Neural crest cell (in vitro differentiated cells): ENCODE results near the gene ZNF23. TPM values are rescaled to one million over a fixed set of nuclear protein-coding genes. Genes with fewer than 3 reads are reported as not detected.

Experiments
- DNase-seq: peaks from one replicate; pipeline ENCODE4 v3.0.0; 2021; ENCODE audit warnings: low read depth, mixed read lengths, low spot score
- H3K27ac Mint-ChIP-seq: one replicate; pipeline ENCODE4 v1.8.0; 2021; ENCODE audit warnings: mild to moderate bottlenecking, mixed read lengths; ENCODE audit not compliant: unreplicated experiment
- H3K27me3 Mint-ChIP-seq: 2 replicates; pipeline ENCODE4 v1.8.0; 2021; ENCODE audit warnings: low read depth, mild to moderate bottlenecking, mixed read lengths
- H3K36me3 Mint-ChIP-seq: 2 replicates; pipeline ENCODE4 v1.8.0; 2021; ENCODE audit warnings: low read depth, mild to moderate bottlenecking, mixed read lengths
- H3K4me1 Mint-ChIP-seq: 2 replicates; pipeline ENCODE4 v1.8.0; 2021; ENCODE audit warnings: mixed read lengths
- H3K4me3 Mint-ChIP-seq: one replicate; pipeline ENCODE4 v1.8.0; 2021; ENCODE audit warnings: mild to moderate bottlenecking, mixed read lengths
- H3K9me3 Mint-ChIP-seq: 2 replicates; pipeline ENCODE4 v1.8.0; 2021; ENCODE audit warnings: mixed read lengths
- total RNA-seq: library from RNA; stranded (reverse); gene quantifications from 2 replicates; pipeline ENCODE4 v1.2.1, GENCODE V29; 2021
- TF ChIP-seq, protein P1 (sequence below): fragments of 200-600 bp; sonication (generic); conservative IDR thresholded peaks from 2 replicates; pipeline ENCODE4 v1.5.0; 2021; ENCODE audit warnings: antibody characterized with exemption, mild to moderate bottlenecking

ZNF23 gene
- total RNA-seq, 1 donor from 2014 or later, result 14.2 TPM

DNA sequence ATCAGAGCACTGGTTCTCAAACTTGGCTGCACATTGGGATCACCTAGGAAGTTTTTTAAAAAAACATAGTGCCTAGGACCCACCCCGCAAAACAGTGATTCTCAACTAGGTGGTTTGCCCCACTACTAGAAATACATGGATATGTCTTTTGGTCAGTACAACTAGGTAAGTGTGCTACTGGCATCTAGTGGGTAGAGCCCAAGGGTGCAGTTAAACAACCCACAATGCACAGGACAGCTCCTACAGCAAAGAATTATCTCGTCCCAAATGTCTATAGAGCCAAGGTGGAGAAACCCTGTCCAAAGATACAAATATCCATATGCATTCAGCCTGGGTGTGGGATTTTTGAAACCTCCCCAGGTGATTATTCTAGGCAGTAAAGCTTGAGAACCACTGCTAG is 38.9 kb upstream of the ZNF23 start:
- TF ChIP-seq, protein P1, sequence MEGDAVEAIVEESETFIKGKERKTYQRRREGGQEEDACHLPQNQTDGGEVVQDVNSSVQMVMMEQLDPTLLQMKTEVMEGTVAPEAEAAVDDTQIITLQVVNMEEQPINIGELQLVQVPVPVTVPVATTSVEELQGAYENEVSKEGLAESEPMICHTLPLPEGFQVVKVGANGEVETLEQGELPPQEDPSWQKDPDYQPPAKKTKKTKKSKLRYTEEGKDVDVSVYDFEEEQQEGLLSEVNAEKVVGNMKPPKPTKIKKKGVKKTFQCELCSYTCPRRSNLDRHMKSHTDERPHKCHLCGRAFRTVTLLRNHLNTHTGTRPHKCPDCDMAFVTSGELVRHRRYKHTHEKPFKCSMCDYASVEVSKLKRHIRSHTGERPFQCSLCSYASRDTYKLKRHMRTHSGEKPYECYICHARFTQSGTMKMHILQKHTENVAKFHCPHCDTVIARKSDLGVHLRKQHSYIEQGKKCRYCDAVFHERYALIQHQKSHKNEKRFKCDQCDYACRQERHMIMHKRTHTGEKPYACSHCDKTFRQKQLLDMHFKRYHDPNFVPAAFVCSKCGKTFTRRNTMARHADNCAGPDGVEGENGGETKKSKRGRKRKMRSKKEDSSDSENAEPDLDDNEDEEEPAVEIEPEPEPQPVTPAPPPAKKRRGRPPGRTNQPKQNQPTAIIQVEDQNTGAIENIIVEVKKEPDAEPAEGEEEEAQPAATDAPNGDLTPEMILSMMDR, result no peak
- H3K4me1 Mint-ChIP-seq, result peaks cover 7% of the 10 kb centered on the region
- H3K9me3 Mint-ChIP-seq, result no peaks in the 10 kb centered on the region
- no peak overlapping the region for H3K27ac Mint-ChIP-seq
- no peak for DNase-seq
- peaks cover 41% of the 10 kb centered on the region for H3K27me3 Mint-ChIP-seq
- no peak overlapping the region for H3K4me3 Mint-ChIP-seq
- no peaks in the 10 kb centered on the region for H3K36me3 Mint-ChIP-seq

DNA sequence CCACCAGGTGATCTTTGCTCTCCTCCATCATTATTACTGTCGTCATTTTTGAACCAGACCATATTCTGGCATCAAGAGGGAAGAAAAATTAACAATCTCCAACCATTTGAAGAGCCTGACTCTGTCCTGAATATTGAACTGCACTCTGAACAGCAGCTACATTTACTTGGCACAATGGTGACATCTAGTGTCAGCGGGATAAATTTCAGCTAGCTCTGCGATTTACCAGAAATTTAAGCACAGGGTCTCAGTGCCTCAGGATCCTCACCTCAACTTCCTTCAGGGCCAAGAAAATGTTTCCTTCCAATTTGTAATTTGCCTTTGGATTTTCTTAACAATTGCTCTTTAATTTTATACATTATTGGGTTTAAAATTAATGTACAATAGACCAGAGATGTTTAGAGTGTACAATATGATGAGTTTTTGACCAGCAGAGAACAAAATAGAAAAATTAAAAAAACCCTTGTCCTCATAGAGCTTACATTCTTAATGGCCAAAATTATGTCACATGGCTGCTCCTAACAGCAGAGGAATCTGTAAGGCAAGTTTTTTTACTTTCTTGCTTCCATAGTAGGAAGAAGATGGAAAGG is 37.8 kb upstream of the ZNF23 start:
- Mint-ChIP-seq H3K9me3 (no peaks in the 10 kb centered on the region), H3K36me3 (no peaks in the 10 kb centered on the region), H3K4me3 (no peak overlapping the region), H3K27ac (no peak overlapping the region), H3K4me1 (peaks cover under 1% of the 10 kb centered on the region), H3K27me3 (peaks cover 34% of the 10 kb centered on the region)
- TF ChIP-seq, protein P1, result peak; percentile 78
- peak; percentile 50 for DNase-seq

DNA sequence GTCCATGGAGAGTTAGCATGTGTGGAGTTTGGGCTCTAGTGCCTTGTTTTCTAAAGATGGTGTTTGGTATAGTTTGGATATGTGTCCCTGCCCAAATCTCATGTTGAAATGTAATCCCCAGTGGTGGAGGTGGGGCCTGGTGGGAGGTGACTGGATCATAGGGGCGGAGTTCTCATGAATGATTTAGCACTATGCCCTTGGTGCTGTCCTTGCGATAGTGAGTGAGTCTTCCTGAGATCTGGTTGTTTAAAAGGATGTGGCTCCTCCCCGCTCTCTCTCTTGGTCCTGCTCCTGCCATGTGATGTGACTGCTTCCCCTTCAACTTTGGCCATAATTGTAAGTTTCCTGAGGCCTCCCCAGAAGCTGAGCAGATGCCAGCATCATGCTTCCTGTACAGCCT is 36.0 kb upstream of the ZNF23 start:
- Mint-ChIP-seq H3K36me3 (no peaks in the 10 kb centered on the region), H3K27ac (no peak overlapping the region), H3K4me1 (no peaks in the 10 kb centered on the region), H3K4me3 (no peak overlapping the region), H3K9me3 (no peaks in the 10 kb centered on the region), H3K27me3 (peaks cover 26% of the 10 kb centered on the region)
- TF ChIP-seq, protein P1, result no peak
- DNase-seq, result no peak

DNA sequence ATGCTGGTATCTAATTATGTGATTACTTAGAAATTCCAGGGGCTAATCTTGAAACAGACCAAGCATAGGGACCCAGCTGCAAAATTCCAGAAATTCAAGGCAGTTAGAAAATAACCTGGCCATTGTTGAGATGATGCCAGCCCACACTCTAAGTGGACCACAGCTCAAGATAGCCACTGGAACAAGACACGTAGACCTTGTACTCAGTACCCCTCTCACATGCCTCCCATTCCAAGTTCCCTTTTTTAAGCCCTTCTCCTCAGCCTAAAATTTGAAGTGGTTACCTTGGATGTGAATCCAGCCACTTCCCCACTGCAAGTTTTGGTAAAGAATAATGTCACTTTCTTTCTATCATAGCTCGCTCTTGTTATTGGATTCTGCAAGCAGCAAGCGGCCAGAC is 31.2 kb upstream of the ZNF23 start:
- DNase-seq, result no peak
- Mint-ChIP-seq H3K4me1 (no peaks in the 10 kb centered on the region), H3K9me3 (no peaks in the 10 kb centered on the region), H3K27ac (no peak overlapping the region), H3K27me3 (peaks cover 18% of the 10 kb centered on the region), H3K4me3 (no peak overlapping the region), H3K36me3 (no peaks in the 10 kb centered on the region)
- TF ChIP-seq, protein P1, result no peak

DNA sequence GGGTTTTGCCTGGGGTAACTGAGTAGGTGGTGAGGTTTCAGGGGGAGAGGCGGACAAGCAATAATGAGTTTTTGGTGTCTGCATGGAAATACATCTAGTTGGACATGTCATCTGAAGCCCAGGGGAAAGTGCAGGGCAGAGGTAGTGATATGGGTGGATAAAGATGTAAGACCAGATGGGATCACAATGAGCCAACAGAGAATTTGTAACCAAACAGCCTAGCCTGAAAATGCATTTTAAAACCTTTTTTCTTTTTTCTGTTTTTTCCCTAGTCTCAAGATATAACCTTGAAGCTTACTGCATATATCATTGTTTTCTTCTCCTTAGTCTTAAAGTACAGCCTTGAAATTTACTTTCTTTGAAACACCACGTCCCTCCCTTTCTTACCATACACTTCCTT is 30.7 kb upstream of the ZNF23 start:
- Mint-ChIP-seq H3K4me1 (no peaks in the 10 kb centered on the region), H3K9me3 (no peaks in the 10 kb centered on the region), H3K27me3 (peaks cover 14% of the 10 kb centered on the region), H3K4me3 (no peak overlapping the region), H3K36me3 (no peaks in the 10 kb centered on the region), H3K27ac (no peak overlapping the region)
- TF ChIP-seq, protein P1, result no peak
- no peak for DNase-seq

DNA sequence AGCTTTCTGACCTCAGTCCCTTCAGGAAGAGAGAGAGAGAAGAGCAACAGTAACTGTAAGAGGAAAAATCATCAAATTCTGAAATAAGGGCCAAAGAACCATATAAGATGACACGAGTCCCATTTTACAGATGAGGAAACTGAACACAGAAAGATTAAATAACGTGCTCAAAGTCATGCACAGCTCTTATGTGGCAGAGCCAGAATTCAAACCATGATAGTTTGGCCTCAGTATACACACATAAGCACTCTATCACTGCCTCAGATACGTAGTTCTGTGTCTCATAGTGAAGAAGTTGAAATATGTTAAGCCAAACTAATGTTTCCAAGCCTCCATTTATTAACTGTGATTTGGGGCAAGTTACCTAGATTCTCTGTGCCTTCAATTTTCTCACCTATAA is 29.0 kb upstream of the ZNF23 start:
- TF ChIP-seq, protein P1, result no peak
- H3K27me3 Mint-ChIP-seq, result peaks cover 13% of the 10 kb centered on the region
- no peaks in the 10 kb centered on the region for H3K36me3 Mint-ChIP-seq
- no peak overlapping the region for H3K4me3 Mint-ChIP-seq
- no peaks in the 10 kb centered on the region for H3K9me3 Mint-ChIP-seq
- no peak overlapping the region for H3K27ac Mint-ChIP-seq
- no peak for DNase-seq
- H3K4me1 Mint-ChIP-seq, result no peaks in the 10 kb centered on the region
